ENCODE results near the gene RAB40C.

RAB40C gene

DNA sequence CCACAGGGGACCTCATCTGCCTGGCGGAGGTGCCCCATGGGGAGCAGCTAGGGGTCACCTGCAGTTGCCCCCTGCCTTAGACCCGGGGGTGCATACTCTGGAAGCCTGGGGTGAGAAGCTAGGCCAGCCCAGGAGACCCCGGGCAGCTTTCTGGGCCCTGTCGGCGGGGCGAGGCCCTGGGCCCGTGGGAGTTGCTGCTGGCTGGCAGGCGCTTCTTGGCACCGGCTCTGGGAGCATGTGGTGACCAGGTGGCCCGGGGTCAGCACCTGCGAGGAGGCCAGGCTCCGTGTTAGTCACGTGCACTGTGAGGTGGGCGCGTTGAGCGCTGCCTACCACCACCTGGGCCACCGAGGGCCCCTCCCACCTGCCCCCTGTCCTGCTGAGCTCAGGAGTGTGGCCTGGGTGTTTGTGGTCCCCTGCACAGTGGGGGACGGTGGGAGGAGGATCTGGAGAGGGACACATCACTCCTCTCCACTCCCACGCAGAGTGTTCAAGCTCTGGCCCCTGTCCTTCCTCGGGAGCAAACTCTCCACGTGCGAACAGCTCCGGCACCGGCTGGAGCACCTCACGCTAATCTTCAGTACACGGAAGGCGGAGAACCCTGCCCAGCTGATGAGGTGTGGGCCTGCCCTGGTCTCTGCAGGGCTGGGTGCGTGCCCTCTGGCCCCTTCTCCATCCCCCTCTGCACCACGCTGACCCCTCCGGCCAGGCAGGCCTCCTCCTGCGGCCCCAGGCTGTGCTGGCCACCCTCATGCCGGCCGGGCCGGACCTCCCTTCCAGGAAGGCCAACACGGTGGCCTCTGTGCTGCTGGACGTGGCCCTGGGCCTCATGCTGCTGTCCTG is 14.3 kb upstream of the RAB40C start:
- no peak for DNase-seq

GRCh38 chr16:576197-576822 is 13.6 kb upstream of the RAB40C start:
- DNase-seq: no peak

GRCh38 chr16:576823-577201 is 13.1 kb upstream of the RAB40C start:
- DNase-seq: no peak

- DNase-seq: no peak
Measured at GRCh38 chr16:577796-578195, 12.1 kb upstream of the RAB40C start.

GRCh38 chr16:578232-578869 is 11.5 kb upstream of the RAB40C start:
- DNase-seq: no peak

DNA sequence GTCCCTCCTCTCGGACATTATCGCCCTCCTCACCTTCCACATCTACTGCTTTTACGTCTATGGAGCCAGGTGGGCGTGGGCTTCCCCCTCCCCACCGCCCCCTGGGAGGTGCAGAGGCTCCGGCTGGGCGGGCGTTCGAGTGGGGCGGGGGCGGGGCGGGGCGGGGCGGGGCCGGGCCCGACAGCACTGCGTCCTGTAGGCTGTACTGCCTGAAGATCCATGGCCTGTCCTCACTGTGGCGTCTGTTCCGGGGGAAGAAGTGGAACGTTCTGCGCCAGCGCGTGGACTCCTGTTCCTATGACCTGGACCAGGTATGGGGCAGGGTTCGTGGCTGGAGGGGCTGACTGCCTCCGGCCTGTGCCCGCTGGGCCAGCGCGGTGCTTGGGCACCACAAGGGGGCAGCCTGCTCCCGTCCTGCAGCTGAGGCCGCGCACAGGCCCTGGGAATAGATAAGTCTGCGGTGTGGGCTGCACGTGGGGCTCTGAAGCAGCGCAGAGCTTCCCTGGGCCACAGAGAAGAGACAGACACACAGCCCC is 10.9 kb upstream of the RAB40C start:
- DNase-seq: peak; percentile 92

DNA sequence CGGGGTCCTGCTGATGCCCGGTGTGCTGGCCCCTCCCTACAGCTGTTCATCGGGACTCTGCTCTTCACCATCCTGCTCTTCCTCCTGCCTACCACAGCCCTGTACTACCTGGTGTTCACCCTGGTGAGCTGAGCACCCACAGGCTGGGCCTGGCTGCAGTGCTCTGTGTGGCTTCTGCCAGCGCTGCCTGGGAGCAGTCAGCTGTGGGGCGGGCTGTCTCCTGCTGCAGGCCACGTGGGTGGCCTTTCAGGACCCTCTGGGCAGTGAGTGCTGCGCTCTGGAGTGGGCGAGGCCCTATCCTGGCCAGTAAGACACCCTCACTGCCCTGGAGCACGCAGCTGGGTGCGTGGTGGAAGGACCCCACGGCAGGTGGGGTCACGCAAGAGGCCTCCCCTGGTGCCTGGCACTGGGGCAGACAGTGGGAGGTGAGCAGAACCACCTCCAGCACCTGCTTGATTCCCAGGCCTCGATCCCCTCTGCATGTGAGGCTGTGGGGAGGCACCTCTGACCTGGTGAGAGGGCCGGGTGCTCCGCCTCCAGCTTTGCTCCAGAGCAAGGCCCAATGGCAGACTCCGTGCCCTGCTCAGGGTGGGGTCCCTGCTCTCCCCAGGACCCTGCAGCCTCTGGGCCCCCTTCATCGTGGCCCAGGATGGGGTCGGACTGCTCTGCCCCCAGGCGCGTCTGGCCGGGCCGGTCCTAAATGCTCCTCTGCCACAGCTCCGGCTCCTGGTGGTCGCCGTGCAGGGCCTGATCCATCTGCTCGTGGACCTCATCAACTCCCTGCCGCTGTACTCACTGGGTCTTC is 9.5 kb upstream of the RAB40C start:
- DNase-seq: no peak

DNA sequence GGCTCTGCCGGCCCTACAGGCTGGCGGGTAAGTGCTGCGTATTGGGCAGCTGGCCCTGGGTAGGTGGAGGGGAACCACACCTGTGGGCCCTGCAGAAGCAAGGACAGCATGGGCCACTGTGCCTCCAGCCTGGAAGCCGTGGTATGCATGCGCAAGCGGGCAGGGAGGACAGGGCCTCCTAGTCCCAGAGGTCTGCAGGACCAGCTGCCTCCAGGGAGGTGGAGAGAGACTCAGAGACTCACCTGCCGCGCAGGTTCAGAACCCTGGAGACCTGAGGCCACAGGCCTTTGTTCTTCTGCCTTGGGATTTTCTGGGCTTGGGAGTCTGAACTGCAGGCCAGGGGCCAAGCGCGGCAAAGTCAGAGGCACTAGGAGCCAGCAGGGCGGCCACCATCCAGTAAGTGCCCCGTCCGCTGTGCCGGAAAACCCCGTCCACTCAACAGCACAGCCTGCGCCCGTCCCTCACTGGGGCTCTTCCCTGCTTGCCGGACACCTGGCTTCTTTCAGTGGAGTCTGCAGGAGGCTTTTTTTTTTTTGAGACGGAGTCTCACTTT is 8.8 kb upstream of the RAB40C start:
- no peak for DNase-seq

DNA sequence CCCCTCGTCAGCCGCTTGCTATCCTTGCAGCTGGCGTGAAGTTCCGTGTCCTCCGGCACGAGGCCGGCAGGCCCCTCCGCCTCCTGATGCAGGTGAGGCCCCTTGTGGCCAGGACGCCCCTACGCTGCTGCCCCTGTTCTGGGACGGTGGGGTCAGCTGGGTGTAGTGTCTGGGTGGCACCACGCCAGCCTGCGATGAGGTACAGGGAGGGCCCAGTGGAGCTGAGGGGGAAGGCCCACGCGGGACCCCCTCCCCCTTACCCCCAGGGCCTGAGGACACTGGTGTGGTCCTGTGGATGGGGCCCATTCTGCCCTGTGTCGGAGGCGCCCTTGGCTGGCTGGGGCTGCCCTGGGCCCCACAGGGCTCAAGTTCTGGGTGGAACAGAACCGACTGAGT is 7.7 kb upstream of the RAB40C start:
- no peak for DNase-seq

- peak; percentile 30 for DNase-seq
Measured at GRCh38 chr16:582614-583331, 7.1 kb upstream of the RAB40C start.

- no peak for DNase-seq
Measured at GRCh38 chr16:583470-583814, 6.4 kb upstream of the RAB40C start.

GRCh38 chr16:583815-584591 is 5.9 kb upstream of the RAB40C start:
- no peak for DNase-seq

DNA sequence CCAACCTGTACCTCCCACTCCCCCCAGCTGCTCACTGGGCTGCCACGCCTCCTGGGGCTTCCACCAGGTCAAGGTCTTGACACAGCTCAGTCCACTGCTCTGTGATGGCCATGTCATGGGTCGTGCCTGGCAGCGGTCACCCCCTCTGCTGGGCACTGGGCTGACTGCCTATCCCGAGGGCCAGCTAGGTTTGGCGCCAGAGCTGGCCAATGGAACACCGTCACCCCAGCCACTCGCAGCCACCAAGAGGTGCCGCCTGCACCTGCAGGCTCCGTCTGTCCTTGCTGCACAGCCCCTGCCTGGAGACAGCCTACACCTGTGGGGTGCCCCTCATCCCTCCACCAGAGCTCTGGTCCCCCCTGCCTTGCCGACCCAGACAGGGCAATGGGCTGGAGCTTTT is 4.5 kb upstream of the RAB40C start:
- peak; percentile 28 for DNase-seq

DNA sequence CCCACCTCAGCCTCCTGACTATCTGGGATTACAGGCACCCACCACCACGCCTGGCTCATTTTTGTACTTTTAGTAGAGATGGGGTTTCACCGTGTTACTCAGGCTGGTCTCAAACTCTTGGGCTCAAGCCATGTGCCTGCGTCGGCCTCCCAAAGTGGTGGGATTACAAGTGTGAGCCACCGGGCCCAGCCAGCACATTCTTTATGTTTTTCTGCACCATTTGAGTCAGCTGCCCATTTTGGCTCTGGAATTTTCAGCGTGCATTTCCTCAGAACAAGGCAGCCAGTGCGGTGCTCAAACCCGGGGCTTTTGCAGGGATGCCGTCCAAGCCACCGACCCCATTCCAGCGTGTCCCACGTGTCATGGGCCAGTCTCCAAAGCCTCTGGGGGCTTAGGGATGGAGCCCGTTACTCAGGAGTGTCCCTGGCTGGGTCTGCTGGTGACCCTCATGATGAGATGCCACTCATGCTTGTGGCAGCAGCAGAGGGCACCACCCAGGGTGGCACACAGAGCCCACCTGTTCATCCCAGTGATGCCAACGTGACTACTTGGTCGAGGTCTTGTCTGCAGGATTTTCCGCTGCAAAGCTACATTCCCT is 3.7 kb upstream of the RAB40C start:
- DNase-seq: peak; percentile 17

GRCh38 chr16:586645-587590 is 2.9 kb upstream of the RAB40C start:
- DNase-seq: peak; percentile 48

DNA sequence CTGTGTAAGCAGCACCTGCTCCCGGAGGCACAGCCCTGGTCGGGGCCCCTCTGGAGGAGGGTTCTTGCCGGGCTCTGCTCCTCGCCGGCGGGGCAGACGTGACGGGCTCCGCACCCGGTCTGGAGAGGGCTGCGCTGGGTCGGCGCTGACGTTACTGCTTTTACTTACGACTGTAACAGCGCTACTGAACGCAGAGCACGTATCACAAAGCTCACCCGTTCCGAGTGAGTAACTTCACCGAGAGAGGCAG is 1.3 kb upstream of the RAB40C start:
- peak; percentile 69 for DNase-seq

GRCh38 chr16:588889-589657 is 793 bp upstream of the RAB40C start:
- peak; percentile 95 for DNase-seq

DNA sequence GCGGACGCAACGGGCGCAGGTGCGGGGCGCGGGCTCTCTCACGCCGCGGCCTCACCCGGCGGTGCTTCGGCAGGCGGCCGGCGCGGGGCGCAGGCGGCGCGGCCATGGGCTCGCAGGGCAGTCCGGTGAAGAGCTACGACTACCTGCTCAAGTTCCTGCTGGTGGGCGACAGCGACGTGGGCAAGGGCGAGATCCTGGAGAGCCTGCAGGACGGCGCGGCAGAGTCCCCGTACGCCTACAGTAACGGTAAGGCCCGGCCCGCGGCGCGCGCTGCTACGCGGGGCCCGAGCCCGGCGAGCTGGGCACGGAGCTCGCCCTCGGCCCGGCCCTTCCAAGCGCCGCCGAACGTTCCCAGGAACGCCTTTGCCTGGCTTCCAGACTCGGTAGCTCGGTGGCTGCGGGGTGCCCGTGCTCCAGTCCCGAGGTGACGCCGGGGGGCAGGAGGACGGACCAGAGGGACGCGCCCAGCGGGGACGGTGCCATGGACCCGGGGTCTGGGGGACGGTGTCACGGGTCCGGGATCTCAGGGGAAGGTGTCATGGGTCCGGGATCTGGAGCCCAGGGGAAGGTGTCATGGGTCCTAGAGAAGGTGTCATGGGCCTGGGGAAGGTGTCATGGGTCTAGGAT is 435 bp downstream of the RAB40C start:
- DNase-seq: no peak

DNA sequence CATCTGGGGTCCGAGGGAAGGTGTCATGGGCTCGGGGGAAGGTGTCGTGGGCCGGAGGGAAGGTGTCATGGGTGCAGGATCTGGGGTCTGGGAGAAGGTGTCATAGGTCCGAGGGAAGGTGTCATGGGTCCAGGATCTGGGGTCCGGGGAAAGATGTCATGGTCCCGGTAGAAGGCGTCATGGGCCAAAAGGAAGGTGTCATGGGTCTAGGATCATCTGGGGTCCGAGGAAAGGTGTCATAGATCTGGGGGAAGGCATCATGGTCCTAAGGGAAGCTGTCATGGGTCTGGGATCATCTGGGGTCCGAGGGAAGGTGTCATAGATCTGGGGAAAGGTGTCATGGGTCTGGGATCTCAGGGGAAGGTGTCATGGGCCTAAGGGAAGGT is 942 bp downstream of the RAB40C start:
- no peak for DNase-seq

All from hematopoietic multipotent progenitor cell treated with erythropoietin and hydrocortisone succinate and interleukin-3 and kit ligand, for 8 days (in vitro differentiated cells).